K562 (cell line): Measurements from ENCODE around the gene BGLAP. TPM values are rescaled to one million over a fixed set of nuclear protein-coding genes. Genes with fewer than 3 reads are reported as not detected.

Experiments used
- ATF7 ChIP-seq: fragments of 450-650 bp; IDR thresholded peaks from 2 replicates; pipeline ENCODE4 v1.7.1; 2014; ENCODE audit warnings: mild to moderate bottlenecking, moderate library complexity
- BMI1 ChIP-seq: fragments of 150-350 bp; IDR thresholded peaks from 2 replicates; pipeline ENCODE4 v1.6.1; 2014; ENCODE audit warnings: low read length
- HDAC2 ChIP-seq: fragments of 450-650 bp; IDR thresholded peaks from 2 replicates; pipeline ENCODE4 v1.6.1; 2016; ENCODE audit warnings: mild to moderate bottlenecking
- JUN ChIP-seq, 2 experiments: sonication (generic) in 1 of 2; formaldehyde crosslinking in 1 of 2; IDR thresholded peaks; 2 replicates each; pipeline versions ENCODE4 v1.6.1 to v1.8.0; 2012 to 2022; ENCODE audit warnings: borderline replicate concordance in 2 of 2, mild to moderate bottlenecking in 2 of 2, improper control_type of control experiment in 1 of 2, low read depth in 1 of 2, low read length in 1 of 2, missing genetic modification reagents in 1 of 2
- PCBP1 ChIP-seq: fragments of 200-400 bp; formaldehyde crosslinking; IDR thresholded peaks from 2 replicates; pipeline ENCODE4 v1.6.1; 2018; ENCODE audit warnings: mild to moderate bottlenecking, low read depth, low read length; ENCODE audit not compliant: poor library complexity, severe bottlenecking
- SMAD3 ChIP-seq: fragments of 450-650 bp; formaldehyde crosslinking; conservative IDR thresholded peaks from 2 replicates; pipeline ENCODE4 v1.4.0; 2020; ENCODE audit warnings: mild to moderate bottlenecking
- ZNF668 ChIP-seq: fragments of 250-450 bp; sonication (Bioruptor Pico); IDR thresholded peaks from 2 replicates; pipeline ENCODE4 v1.8.0; 2022; ENCODE audit warnings: mild to moderate bottlenecking, inconsistent platforms
- polyA plus RNA-seq, 8 experiments: library from polyadenylated mRNA; depleted of rRNA in 4 of 8; stranded (reverse) in 5 of 8; unstranded in 3 of 8; fragments of >200 nt; fragmentation: Nextera tagmentation in 2 of 8; fragmentation: Illumina TruSeq in 1 of 8; extraction: Ambion mirVana in 2 of 8; extraction: Trizol in 1 of 8; gene quantifications; 2 replicates each; pipeline versions ENCODE4 v1.2.1 to v1.2.3, GENCODE V29; 2011 to 2014; ENCODE audit warnings: inconsistent platforms in 1 of 8, missing spikeins in 1 of 8
- total RNA-seq, 7 experiments: library from RNA; depleted of rRNA in 6 of 7; stranded (reverse); fragments of >200 nt in 6 of 7; fragmentation: Illumina TruSeq in 2 of 7; extraction: Trizol in 2 of 7; gene quantifications; 2 replicates each; pipeline versions ENCODE4 v1.2.1 to v1.2.3, GENCODE V29; 2011 to 2021; ENCODE audit warnings: low replicate concordance in 1 of 7
- TF ChIP-seq, protein P1 (sequence below): sonication (generic); formaldehyde crosslinking; IDR thresholded peaks from 2 replicates; pipeline ENCODE4 v1.8.1; 2022; ENCODE audit warnings: missing genetic modification reagents
- TF ChIP-seq, protein P2 (sequence below): sonication (generic); formaldehyde crosslinking; IDR thresholded peaks from 2 replicates; pipeline ENCODE4 v1.8.0; 2022; ENCODE audit warnings: missing genetic modification reagents, mild to moderate bottlenecking, borderline replicate concordance
- TF ChIP-seq, protein P3 (sequence below): fragments of 450-650 bp; IDR thresholded peaks from 2 replicates; pipeline ENCODE4 v1.6.1; 2014; ENCODE audit warnings: low read depth, mild to moderate bottlenecking, moderate library complexity, borderline replicate concordance
- TF ChIP-seq, protein P4 (sequence below): fragments of 450-650 bp; IDR thresholded peaks from 2 replicates; pipeline ENCODE4 v1.6.1; 2016; ENCODE audit warnings: borderline replicate concordance
- TF ChIP-seq, protein P5 (sequence below): sonication (generic); formaldehyde crosslinking; IDR thresholded peaks from 2 replicates; pipeline ENCODE4 v1.8.1; 2023; ENCODE audit warnings: missing genetic modification reagents, mild to moderate bottlenecking, borderline replicate concordance
- TF ChIP-seq, protein P6 (sequence below): fragments of 450-650 bp; conservative IDR thresholded peaks from 2 replicates; pipeline ENCODE4 v1.6.1; 2016; ENCODE audit warnings: missing genetic modification characterization, low read depth, mild to moderate bottlenecking, missing compliant biosample characterization, moderate library complexity

Gene BGLAP
- total and polyA plus RNA-seq, 9 of the 15 experiments (the other 6 are each of a cell fraction or from before 2014, with no cell fraction given) = 0.15 to 1.4 (median 0.28) TPM; not detected in 3

DNA sequence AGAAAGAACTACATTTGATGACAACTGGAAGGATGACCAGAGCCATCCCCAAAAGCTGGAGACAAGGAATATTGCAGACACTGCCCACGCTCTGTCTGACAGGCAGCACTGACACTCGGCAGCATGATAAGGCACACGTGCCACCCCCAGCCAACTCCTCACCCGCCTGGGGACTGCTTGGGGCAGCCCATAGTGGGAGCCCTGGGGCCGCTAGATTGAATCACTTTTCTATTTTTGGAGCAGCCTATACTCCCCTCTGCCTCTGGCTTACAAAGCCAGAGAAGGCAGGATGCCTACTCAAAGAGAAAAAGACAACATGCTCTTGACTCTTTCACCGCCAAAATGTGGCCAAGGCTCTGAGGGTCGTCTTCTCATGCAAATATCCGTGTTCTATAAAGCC, 39.3 kb downstream of the BGLAP start (continued):
- TF ChIP-seq, protein P1, sequence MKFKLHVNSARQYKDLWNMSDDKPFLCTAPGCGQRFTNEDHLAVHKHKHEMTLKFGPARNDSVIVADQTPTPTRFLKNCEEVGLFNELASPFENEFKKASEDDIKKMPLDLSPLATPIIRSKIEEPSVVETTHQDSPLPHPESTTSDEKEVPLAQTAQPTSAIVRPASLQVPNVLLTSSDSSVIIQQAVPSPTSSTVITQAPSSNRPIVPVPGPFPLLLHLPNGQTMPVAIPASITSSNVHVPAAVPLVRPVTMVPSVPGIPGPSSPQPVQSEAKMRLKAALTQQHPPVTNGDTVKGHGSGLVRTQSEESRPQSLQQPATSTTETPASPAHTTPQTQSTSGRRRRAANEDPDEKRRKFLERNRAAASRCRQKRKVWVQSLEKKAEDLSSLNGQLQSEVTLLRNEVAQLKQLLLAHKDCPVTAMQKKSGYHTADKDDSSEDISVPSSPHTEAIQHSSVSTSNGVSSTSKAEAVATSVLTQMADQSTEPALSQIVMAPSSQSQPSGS (CRISPR knock-in tag) = no peak
- TF ChIP-seq PCBP1 (no peak), ATF7 (peak; percentile 32; the same call in 1 of the 2 replicates), ZNF668 (no peak), SMAD3 (CRISPR knock-in tag) (no peak), BMI1 (no peak), HDAC2 (peak; percentile 75), JUN (IDR thresholded peaks at IDR 0.05; ENCODE audit: borderline replicate concordance, low read depth, low read length) (peak; percentile 61; the same call in 1 of the 2 replicates), JUN (CRISPR knock-in tag; IDR thresholded peaks at IDR 0.05; ENCODE audit: borderline replicate concordance) (no peak)
- TF ChIP-seq, protein P2, sequence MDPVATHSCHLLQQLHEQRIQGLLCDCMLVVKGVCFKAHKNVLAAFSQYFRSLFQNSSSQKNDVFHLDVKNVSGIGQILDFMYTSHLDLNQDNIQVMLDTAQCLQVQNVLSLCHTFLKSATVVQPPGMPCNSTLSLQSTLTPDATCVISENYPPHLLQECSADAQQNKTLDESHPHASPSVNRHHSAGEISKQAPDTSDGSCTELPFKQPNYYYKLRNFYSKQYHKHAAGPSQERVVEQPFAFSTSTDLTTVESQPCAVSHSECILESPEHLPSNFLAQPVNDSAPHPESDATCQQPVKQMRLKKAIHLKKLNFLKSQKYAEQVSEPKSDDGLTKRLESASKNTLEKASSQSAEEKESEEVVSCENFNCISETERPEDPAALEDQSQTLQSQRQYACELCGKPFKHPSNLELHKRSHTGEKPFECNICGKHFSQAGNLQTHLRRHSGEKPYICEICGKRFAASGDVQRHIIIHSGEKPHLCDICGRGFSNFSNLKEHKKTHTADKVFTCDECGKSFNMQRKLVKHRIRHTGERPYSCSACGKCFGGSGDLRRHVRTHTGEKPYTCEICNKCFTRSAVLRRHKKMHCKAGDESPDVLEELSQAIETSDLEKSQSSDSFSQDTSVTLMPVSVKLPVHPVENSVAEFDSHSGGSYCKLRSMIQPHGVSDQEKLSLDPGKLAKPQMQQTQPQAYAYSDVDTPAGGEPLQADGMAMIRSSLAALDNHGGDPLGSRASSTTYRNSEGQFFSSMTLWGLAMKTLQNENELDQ (CRISPR knock-in tag) = no peak
- TF ChIP-seq, protein P3, sequence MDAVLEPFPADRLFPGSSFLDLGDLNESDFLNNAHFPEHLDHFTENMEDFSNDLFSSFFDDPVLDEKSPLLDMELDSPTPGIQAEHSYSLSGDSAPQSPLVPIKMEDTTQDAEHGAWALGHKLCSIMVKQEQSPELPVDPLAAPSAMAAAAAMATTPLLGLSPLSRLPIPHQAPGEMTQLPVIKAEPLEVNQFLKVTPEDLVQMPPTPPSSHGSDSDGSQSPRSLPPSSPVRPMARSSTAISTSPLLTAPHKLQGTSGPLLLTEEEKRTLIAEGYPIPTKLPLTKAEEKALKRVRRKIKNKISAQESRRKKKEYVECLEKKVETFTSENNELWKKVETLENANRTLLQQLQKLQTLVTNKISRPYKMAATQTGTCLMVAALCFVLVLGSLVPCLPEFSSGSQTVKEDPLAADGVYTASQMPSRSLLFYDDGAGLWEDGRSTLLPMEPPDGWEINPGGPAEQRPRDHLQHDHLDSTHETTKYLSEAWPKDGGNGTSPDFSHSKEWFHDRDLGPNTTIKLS = no peak
- TF ChIP-seq, protein P4, sequence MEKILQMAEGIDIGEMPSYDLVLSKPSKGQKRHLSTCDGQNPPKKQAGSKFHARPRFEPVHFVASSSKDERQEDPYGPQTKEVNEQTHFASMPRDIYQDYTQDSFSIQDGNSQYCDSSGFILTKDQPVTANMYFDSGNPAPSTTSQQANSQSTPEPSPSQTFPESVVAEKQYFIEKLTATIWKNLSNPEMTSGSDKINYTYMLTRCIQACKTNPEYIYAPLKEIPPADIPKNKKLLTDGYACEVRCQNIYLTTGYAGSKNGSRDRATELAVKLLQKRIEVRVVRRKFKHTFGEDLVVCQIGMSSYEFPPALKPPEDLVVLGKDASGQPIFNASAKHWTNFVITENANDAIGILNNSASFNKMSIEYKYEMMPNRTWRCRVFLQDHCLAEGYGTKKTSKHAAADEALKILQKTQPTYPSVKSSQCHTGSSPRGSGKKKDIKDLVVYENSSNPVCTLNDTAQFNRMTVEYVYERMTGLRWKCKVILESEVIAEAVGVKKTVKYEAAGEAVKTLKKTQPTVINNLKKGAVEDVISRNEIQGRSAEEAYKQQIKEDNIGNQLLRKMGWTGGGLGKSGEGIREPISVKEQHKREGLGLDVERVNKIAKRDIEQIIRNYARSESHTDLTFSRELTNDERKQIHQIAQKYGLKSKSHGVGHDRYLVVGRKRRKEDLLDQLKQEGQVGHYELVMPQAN = peak; percentile 98
- TF ChIP-seq, protein P5, sequence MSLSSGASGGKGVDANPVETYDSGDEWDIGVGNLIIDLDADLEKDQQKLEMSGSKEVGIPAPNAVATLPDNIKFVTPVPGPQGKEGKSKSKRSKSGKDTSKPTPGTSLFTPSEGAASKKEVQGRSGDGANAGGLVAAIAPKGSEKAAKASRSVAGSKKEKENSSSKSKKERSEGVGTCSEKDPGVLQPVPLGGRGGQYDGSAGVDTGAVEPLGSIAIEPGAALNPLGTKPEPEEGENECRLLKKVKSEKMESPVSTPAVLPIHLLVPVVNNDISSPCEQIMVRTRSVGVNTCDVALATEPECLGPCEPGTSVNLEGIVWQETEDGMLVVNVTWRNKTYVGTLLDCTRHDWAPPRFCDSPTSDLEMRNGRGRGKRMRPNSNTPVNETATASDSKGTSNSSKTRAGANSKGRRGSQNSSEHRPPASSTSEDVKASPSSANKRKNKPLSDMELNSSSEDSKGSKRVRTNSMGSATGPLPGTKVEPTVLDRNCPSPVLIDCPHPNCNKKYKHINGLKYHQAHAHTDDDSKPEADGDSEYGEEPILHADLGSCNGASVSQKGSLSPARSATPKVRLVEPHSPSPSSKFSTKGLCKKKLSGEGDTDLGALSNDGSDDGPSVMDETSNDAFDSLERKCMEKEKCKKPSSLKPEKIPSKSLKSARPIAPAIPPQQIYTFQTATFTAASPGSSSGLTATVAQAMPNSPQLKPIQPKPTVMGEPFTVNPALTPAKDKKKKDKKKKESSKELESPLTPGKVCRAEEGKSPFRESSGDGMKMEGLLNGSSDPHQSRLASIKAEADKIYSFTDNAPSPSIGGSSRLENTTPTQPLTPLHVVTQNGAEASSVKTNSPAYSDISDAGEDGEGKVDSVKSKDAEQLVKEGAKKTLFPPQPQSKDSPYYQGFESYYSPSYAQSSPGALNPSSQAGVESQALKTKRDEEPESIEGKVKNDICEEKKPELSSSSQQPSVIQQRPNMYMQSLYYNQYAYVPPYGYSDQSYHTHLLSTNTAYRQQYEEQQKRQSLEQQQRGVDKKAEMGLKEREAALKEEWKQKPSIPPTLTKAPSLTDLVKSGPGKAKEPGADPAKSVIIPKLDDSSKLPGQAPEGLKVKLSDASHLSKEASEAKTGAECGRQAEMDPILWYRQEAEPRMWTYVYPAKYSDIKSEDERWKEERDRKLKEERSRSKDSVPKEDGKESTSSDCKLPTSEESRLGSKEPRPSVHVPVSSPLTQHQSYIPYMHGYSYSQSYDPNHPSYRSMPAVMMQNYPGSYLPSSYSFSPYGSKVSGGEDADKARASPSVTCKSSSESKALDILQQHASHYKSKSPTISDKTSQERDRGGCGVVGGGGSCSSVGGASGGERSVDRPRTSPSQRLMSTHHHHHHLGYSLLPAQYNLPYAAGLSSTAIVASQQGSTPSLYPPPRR = no peak
- TF ChIP-seq, protein P6, sequence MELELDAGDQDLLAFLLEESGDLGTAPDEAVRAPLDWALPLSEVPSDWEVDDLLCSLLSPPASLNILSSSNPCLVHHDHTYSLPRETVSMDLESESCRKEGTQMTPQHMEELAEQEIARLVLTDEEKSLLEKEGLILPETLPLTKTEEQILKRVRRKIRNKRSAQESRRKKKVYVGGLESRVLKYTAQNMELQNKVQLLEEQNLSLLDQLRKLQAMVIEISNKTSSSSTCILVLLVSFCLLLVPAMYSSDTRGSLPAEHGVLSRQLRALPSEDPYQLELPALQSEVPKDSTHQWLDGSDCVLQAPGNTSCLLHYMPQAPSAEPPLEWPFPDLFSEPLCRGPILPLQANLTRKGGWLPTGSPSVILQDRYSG (tag) = no peak
